ENCODE results near the gene HPDL. TPM values are rescaled to one million over a fixed set of nuclear protein-coding genes. Genes with fewer than 3 reads are reported as not detected.

Gene HPDL
- total RNA-seq, 2 donors from 2014 or later: 8.6 to 51.9 TPM

- no peak for DNase-seq (ENCODE audit: low spot score)
- Mint-ChIP-seq H3K9me3 (no peaks in the 10 kb centered on the region), H3K36me3 (no peaks in the 10 kb centered on the region), H3K27ac (no peak overlapping the region), H3K27me3 (no peaks in the 10 kb centered on the region), H3K4me3 (no peak overlapping the region), H3K4me1 (ENCODE audit: low read depth in 2 of 2) (peaks cover 7 to 15% of the 10 kb centered on the region in 2 donors)
- ATAC-seq: no peak
Observed at GRCh38 chr1:45331436-45332345, 5.0 kb downstream of the HPDL start.

- ATAC-seq (no peak), DNase-seq (ENCODE audit: low spot score) (no peak)
- Mint-ChIP-seq H3K4me3 (no peak overlapping the region), H3K27ac (no peak overlapping the region), H3K9me3 (no peaks in the 10 kb centered on the region), H3K27me3 (no peaks in the 10 kb centered on the region), H3K36me3 (no peaks in the 10 kb centered on the region), H3K4me1 (ENCODE audit: low read depth in 2 of 2) (peaks cover 7 to 15% of the 10 kb centered on the region in 2 donors)
Observed at GRCh38 chr1:45332346-45332720, 5.6 kb downstream of the HPDL start.

GRCh38 chr1:45334308-45335245, 7.9 kb downstream of the HPDL start:
- H3K27me3 Mint-ChIP-seq: no peaks in the 10 kb centered on the region
- no peak for DNase-seq (ENCODE audit: low spot score)
- no peak overlapping the region for H3K4me3 Mint-ChIP-seq

GRCh38 chr1:45335855-45336324, 9.2 kb downstream of the HPDL start:
- DNase-seq (ENCODE audit: low spot score): no peak
- ATAC-seq: no peak

More at GRCh38 chr1:45334308-45335245, 7.9 kb downstream of the HPDL start:
- Mint-ChIP-seq H3K27ac (peak overlapping the region in 1 of 2 donors; percentile 61), H3K36me3 (peaks cover 14% of the 10 kb centered on the region), H3K9me3 (no peaks in the 10 kb centered on the region), H3K4me1 (ENCODE audit: low read depth in 2 of 2) (peaks cover 27 to 33% of the 10 kb centered on the region in 2 donors)
- ATAC-seq: no peak

GRCh38 chr1:45337630-45338325, 11.1 kb downstream of the HPDL start:
- Mint-ChIP-seq H3K27ac (peak overlapping the region; percentile 96 to 100), H3K27me3 (no peaks in the 10 kb centered on the region), H3K36me3 (peaks cover 24% of the 10 kb centered on the region), H3K4me1 (ENCODE audit: low read depth in 2 of 2) (peaks cover 48 to 50% of the 10 kb centered on the region in 2 donors), H3K9me3 (no peaks in the 10 kb centered on the region), H3K4me3 (peak overlapping the region; percentile 99)
- DNase-seq (ENCODE audit: low spot score) (no peak), ATAC-seq (no peak)

More at GRCh38 chr1:45335855-45336324, 9.2 kb downstream of the HPDL start:
- H3K27ac Mint-ChIP-seq: no peak overlapping the region
- H3K27me3 Mint-ChIP-seq: no peaks in the 10 kb centered on the region
- H3K4me3 Mint-ChIP-seq: no peak overlapping the region
- no peaks in the 10 kb centered on the region for H3K9me3 Mint-ChIP-seq
- H3K4me1 Mint-ChIP-seq (ENCODE audit: low read depth in 2 of 2): peaks cover 37 to 38% of the 10 kb centered on the region in 2 donors
- H3K36me3 Mint-ChIP-seq: peaks cover 20% of the 10 kb centered on the region

GRCh38 chr1:45339789-45340558, 13.3 kb downstream of the HPDL start, which contains the start of the genes MUTYH and TOE1:
Gene MUTYH (minus strand): TSS chr1:45340440. CDS start chr1:45334505, 5,935 bp downstream.
Gene TOE1 (plus strand): TSS chr1:45340170. CDS start chr1:45340253, 83 bp downstream.
- Mint-ChIP-seq H3K4me3 (peak within 1 kb of the TSS; percentile 99), H3K27ac (peak within 1 kb of the TSS; percentile 96 to 100), H3K27me3 (no peaks in the 10 kb centered on the region), H3K4me1 (ENCODE audit: low read depth in 2 of 2) (peaks cover 43% of the 10 kb centered on the region in 2 donors), H3K36me3 (peaks cover 24% of the 10 kb centered on the region), H3K9me3 (no peaks in the 10 kb centered on the region)
- peak; percentile 98 for DNase-seq (ENCODE audit: low spot score)
- ATAC-seq: peak; percentile 93 to 95

- Mint-ChIP-seq H3K27me3 (no peaks in the 10 kb centered on the region), H3K27ac (peak overlapping the region; percentile 96 to 100), H3K9me3 (no peaks in the 10 kb centered on the region), H3K36me3 (peaks cover 24% of the 10 kb centered on the region), H3K4me3 (peak overlapping the region; percentile 99), H3K4me1 (ENCODE audit: low read depth in 2 of 2) (peaks cover 38 to 43% of the 10 kb centered on the region in 2 donors)
- ATAC-seq: no peak
- DNase-seq (ENCODE audit: low spot score): no peak
Observed at GRCh38 chr1:45340816-45341466, 14.2 kb downstream of the HPDL start.

GRCh38 chr1:45344499-45344898, 17.8 kb downstream of the HPDL start:
- Mint-ChIP-seq H3K4me1 (ENCODE audit: low read depth in 2 of 2) (peaks cover 19 to 24% of the 10 kb centered on the region in 2 donors), H3K27ac (no peak overlapping the region), H3K4me3 (no peak overlapping the region), H3K9me3 (no peaks in the 10 kb centered on the region), H3K36me3 (peaks cover 11% of the 10 kb centered on the region), H3K27me3 (no peaks in the 10 kb centered on the region)
- no peak for DNase-seq (ENCODE audit: low spot score)
- no peak for ATAC-seq

GRCh38 chr1:45345014-45345413, 18.3 kb downstream of the HPDL start:
- Mint-ChIP-seq H3K36me3 (peaks cover 11% of the 10 kb centered on the region), H3K4me1 (ENCODE audit: low read depth in 2 of 2) (peaks cover 16 to 20% of the 10 kb centered on the region in 2 donors), H3K27ac (no peak overlapping the region), H3K4me3 (no peak overlapping the region), H3K9me3 (no peaks in the 10 kb centered on the region), H3K27me3 (no peaks in the 10 kb centered on the region)
- ATAC-seq (no peak), DNase-seq (ENCODE audit: low spot score) (no peak)

- H3K36me3 Mint-ChIP-seq: peaks cover 4% of the 10 kb centered on the region
- no peaks in the 10 kb centered on the region for H3K27me3 Mint-ChIP-seq
- ATAC-seq: no peak
- no peak overlapping the region for H3K27ac Mint-ChIP-seq
- peaks cover 10 to 12% of the 10 kb centered on the region in 2 donors for H3K4me1 Mint-ChIP-seq (ENCODE audit: low read depth in 2 of 2)
- no peak overlapping the region for H3K4me3 Mint-ChIP-seq
- H3K9me3 Mint-ChIP-seq: no peaks in the 10 kb centered on the region
- DNase-seq (ENCODE audit: low spot score): no peak
Observed at GRCh38 chr1:45346473-45346872, 19.8 kb downstream of the HPDL start.

GRCh38 chr1:45348020-45348419, 21.3 kb downstream of the HPDL start:
- Mint-ChIP-seq H3K4me3 (no peak overlapping the region), H3K9me3 (no peaks in the 10 kb centered on the region), H3K27ac (no peak overlapping the region), H3K4me1 (ENCODE audit: low read depth in 2 of 2) (peaks cover 0 to 1% of the 10 kb centered on the region in 2 donors), H3K27me3 (no peaks in the 10 kb centered on the region), H3K36me3 (no peaks in the 10 kb centered on the region)
- ATAC-seq (no peak), DNase-seq (ENCODE audit: low spot score) (no peak)

GRCh38 chr1:45348609-45348965, 21.9 kb downstream of the HPDL start:
- no peak for DNase-seq (ENCODE audit: low spot score)
- Mint-ChIP-seq H3K27me3 (no peaks in the 10 kb centered on the region), H3K4me1 (ENCODE audit: low read depth in 2 of 2) (no peaks in the 10 kb centered on the region), H3K27ac (no peak overlapping the region), H3K36me3 (no peaks in the 10 kb centered on the region), H3K9me3 (no peaks in the 10 kb centered on the region), H3K4me3 (no peak overlapping the region)
- no peak for ATAC-seq

Data from natural killer cell treated with Interleukin-12 subunit alpha and Interleukin-12 subunit beta and Interleukin-15 and Interleukin-18, amount 100 ng/mL, for 72 hours (primary cell).